HCT116 (cell line): ENCODE measurements around the gene BMP7. TPM values are rescaled to one million over a fixed set of nuclear protein-coding genes. Genes with fewer than 3 reads are reported as not detected.

Source experiments
- ATAC-seq: fragments of 200-7000 bp; cut with Tn5 transposase; 2 replicates; pipeline ENCODE4 v1.9.1; 2020; ENCODE audit warnings: mild to moderate bottlenecking, moderate library complexity
- BruUV-seq: library from RNA; stranded (reverse); fragments of 400-500 nt; replicated peaks from 2 replicates; lab custom pipeline; 2021; lab: Mats Ljungman, UMichigan
- CTCF ChIA-PET: fragments of 300-600 bp; sonication (Branson Sonifier 250); formaldehyde crosslinking; loops from one replicate; lab custom pipeline; 2021; ENCODE audit warnings: antibody characterized with exemption; lab: Charles Lee
- POLR2A ChIA-PET: fragments of 300-600, 350-600 bp; sonication (Branson Sonifier 250); formaldehyde crosslinking; loops from one replicate; lab custom pipeline; 2021; ENCODE audit warnings: antibody characterized with exemption; lab: Charles Lee
- RAD21 ChIA-PET, 2 experiments: fragments of 300-600 bp; sonication (Branson Sonifier 250); formaldehyde crosslinking; loops; one replicate each; lab custom pipeline; 2023; ENCODE audit warnings: low total read pairs in 2 of 2; ENCODE audit not compliant: uncharacterized antibody in 2 of 2, unreplicated experiment in 2 of 2, low non-redundant PET in 1 of 2; lab: Charles Lee
- DNase-seq: peaks from one replicate; pipeline ENCODE4 v3.0.0-alpha.2; 2010; ENCODE audit warnings: low read depth, low spot score
- H2AFZ ChIP-seq: fragments of 200-600 bp; shearing (Covaris generic), sonication (generic); 2 replicates; pipeline ENCODE4 v1.6.1; 2017; ENCODE audit warnings: low read depth, mixed run types, mixed read lengths, antibody characterized with exemption, low read length; ENCODE audit not compliant: poor library complexity, severe bottlenecking
- H3K27ac ChIP-seq: 2 replicates; pipeline ENCODE4 v1.5.1; 2012; ENCODE audit warnings: low read depth, low read length
- H3K27me3 ChIP-seq: fragments of 200-600 bp; sonication (generic); 2 replicates; pipeline ENCODE4 v1.6.1; 2016; ENCODE audit warnings: mixed run types, low read length, mixed read lengths; ENCODE audit not compliant: insufficient read depth
- H3K36me3 ChIP-seq, 2 experiments: fragments of 200-500 bp in 1 of 2; fragments of 200-600 bp in 1 of 2; sonication (Bioruptor generic) in 1 of 2; sonication (generic) in 1 of 2; 2 replicates each; pipeline versions ENCODE4 v1.5.1 to v1.6.1; 2014 to 2016; ENCODE audit warnings: low read length in 2 of 2, inconsistent platforms in 1 of 2, mixed read lengths in 1 of 2, mixed run types in 1 of 2; ENCODE audit not compliant: insufficient read depth in 2 of 2, control insufficient read depth in 1 of 2
- H3K4me1 ChIP-seq, 2 experiments: fragments of 200-600 bp in 1 of 2; sonication (generic) in 1 of 2; 2 replicates each; pipeline versions ENCODE4 v1.5.1 to v1.6.1; 2012 to 2017; ENCODE audit warnings: low read length in 2 of 2, inconsistent platforms in 1 of 2, mild to moderate bottlenecking in 1 of 2, mixed read lengths in 1 of 2, mixed run types in 1 of 2, moderate library complexity in 1 of 2; ENCODE audit not compliant: insufficient read depth in 2 of 2, control insufficient read depth in 1 of 2
- H3K4me2 ChIP-seq: fragments of 200-600 bp; sonication (generic); 2 replicates; pipeline ENCODE4 v1.6.1; 2017; ENCODE audit warnings: mixed run types, low read length, mixed read lengths
- H3K4me3 ChIP-seq, 2 experiments: fragments of 200-600 bp in 1 of 2; sonication (generic) in 1 of 2; replicated peaks in 1 of 2; 2 replicates each; pipeline ENCODE4 v1.5.1; 2011 to 2016; ENCODE audit warnings: low read length in 2 of 2, control low read depth in 1 of 2, low read depth in 1 of 2, mild to moderate bottlenecking in 1 of 2, mixed read lengths in 1 of 2, mixed run types in 1 of 2
- H3K79me2 ChIP-seq: fragments of 200-600 bp; sonication (generic); 2 replicates; pipeline ENCODE4 v1.6.1; 2017; ENCODE audit warnings: mild to moderate bottlenecking, mixed run types, low read length, moderate library complexity, mixed read lengths; ENCODE audit not compliant: insufficient read depth
- H3K9ac ChIP-seq: fragments of 200-600 bp; sonication (generic); 2 replicates; pipeline ENCODE4 v1.6.1; 2016; ENCODE audit warnings: low read length, mixed read lengths
- H3K9me2 ChIP-seq: fragments of 200-600 bp; sonication (generic), shearing (Covaris generic); 2 replicates; pipeline ENCODE4 v1.6.1; 2017; ENCODE audit warnings: mixed run types, mild to moderate bottlenecking, moderate library complexity; ENCODE audit not compliant: insufficient read depth
- H3K9me3 ChIP-seq, 2 experiments: fragments of 200-500 bp in 1 of 2; fragments of 200-600 bp in 1 of 2; sonication (Bioruptor generic) in 1 of 2; sonication (generic) in 1 of 2; 2 replicates each; pipeline ENCODE4 v1.6.1; 2014 to 2017; ENCODE audit warnings: low read length in 2 of 2, mixed read lengths in 2 of 2, inconsistent platforms in 1 of 2, low read depth in 1 of 2, mild to moderate bottlenecking in 1 of 2, mixed run types in 1 of 2, moderate library complexity in 1 of 2; ENCODE audit not compliant: control insufficient read depth in 1 of 2, insufficient read depth in 1 of 2
- H4K20me1 ChIP-seq: fragments of 200-600 bp; sonication (generic), shearing (Covaris generic); 2 replicates; pipeline ENCODE4 v1.6.1; 2017; ENCODE audit warnings: mixed run types, mild to moderate bottlenecking, moderate library complexity; ENCODE audit not compliant: insufficient read depth
- CBX3 ChIP-seq: IDR thresholded peaks from 2 replicates; pipeline ENCODE4 v1.6.1; 2012; ENCODE audit warnings: low read depth
- CEBPB ChIP-seq: IDR thresholded peaks from 2 replicates; pipeline ENCODE4 v1.6.1; 2012; ENCODE audit warnings: low read depth
- CTCF ChIP-seq, 3 experiments: fragments of 200-600 bp in 1 of 3; sonication (generic) in 1 of 3; IDR thresholded peaks in 2 of 3; conservative IDR thresholded peaks in 1 of 3; 2 replicates each; pipeline ENCODE4 v1.5.1; 2012 to 2017; ENCODE audit warnings: low read depth in 2 of 3, low read length in 2 of 3, antibody characterized with exemption in 1 of 3, borderline replicate concordance in 1 of 3, control low read depth in 1 of 3, mild to moderate bottlenecking in 1 of 3, mixed read lengths in 1 of 3, mixed run types in 1 of 3, moderate library complexity in 1 of 3; ENCODE audit not compliant: insufficient read depth in 1 of 3
- EGR1 ChIP-seq: IDR thresholded peaks from 2 replicates; pipeline ENCODE4 v1.6.1; 2012; ENCODE audit warnings: low read depth
- EZH2phosphoT487 ChIP-seq: fragments of 200-600 bp; IDR thresholded peaks from 2 replicates; pipeline ENCODE4 v1.6.1; 2018; ENCODE audit warnings: antibody characterized with exemption, borderline replicate concordance
- FOSL1 ChIP-seq: IDR thresholded peaks from 2 replicates; pipeline ENCODE4 v1.6.1; 2012; ENCODE audit warnings: low read depth
- JUND ChIP-seq: IDR thresholded peaks from 2 replicates; pipeline ENCODE4 v1.6.1; 2012
- POLR2A ChIP-seq: IDR thresholded peaks from 2 replicates; pipeline ENCODE4 v1.7.0; 2011; ENCODE audit warnings: borderline replicate concordance; ENCODE audit not compliant: insufficient read depth, insufficient read length; ENCODE audit errors: extremely low read depth
- POLR2AphosphoS5 ChIP-seq: IDR thresholded peaks from 2 replicates; pipeline ENCODE4 v1.6.1; 2011; ENCODE audit warnings: mild to moderate bottlenecking, low read depth, low read length, moderate library complexity
- RAD21 ChIP-seq: IDR thresholded peaks from 2 replicates; pipeline ENCODE4 v1.6.1; 2012; ENCODE audit warnings: low read depth, mild to moderate bottlenecking
- SIN3A ChIP-seq: IDR thresholded peaks from 2 replicates; pipeline ENCODE4 v1.6.1; 2012; ENCODE audit warnings: low read depth
- SP1 ChIP-seq: IDR thresholded peaks from 2 replicates; pipeline ENCODE4 v1.6.1; 2012; ENCODE audit warnings: low read depth
- ZFX ChIP-seq: fragments of 450-650 bp; IDR thresholded peaks from 2 replicates; pipeline ENCODE4 v1.6.1; 2017
- intact Hi-C: fragments of 100-400 bp; cut with micrococcal nuclease; formaldehyde crosslinking; loops from 2 replicates; pipeline ENCODE4 v1.10.0; 2022
- total RNA-seq: library from RNA; stranded (reverse); gene quantifications from one replicate; pipeline ENCODE4 v1.2.1, GENCODE V29; 2021; ENCODE audit not compliant: unreplicated experiment

Gene BMP7
- total RNA-seq, 1 experiment from 2014 or later: 7.0 TPM

GRCh38 chr20:57189713-57190112, 76.7 kb downstream of the BMP7 start:
- RAD21 ChIA-PET: no interaction called here
- Histone ChIP-seq H3K79me2 (no peaks in the 10 kb centered on the region), H3K27me3 (no peaks in the 10 kb centered on the region), H2AFZ (no peak overlapping the region), H3K9ac (no peak overlapping the region), H3K36me3 (no peaks in the 10 kb centered on the region), H3K27ac (no peak overlapping the region), H3K9me3 (no peaks in the 10 kb centered on the region), H3K4me2 (no peak overlapping the region), H3K4me3 (no peak overlapping the region), H3K4me1 (peaks cover 0 to 13% of the 10 kb centered on the region in 2 experiments; a peak in 2 of 4 replicates), H4K20me1 (no peaks in the 10 kb centered on the region), H3K9me2 (no peaks in the 10 kb centered on the region)
- POLR2A ChIA-PET: interaction anchor here (1.0 kb wide), 1 partner anchor 12 kb away, joined by 3 read pairs; no protein-coding TSS in a partner anchor
- ATAC-seq (no peak), DNase-seq (no peak)
- no TSS peak for BruUV-seq
- intact Hi-C loops: no loop called here
- CTCF ChIA-PET: no interaction called here
- TF ChIP-seq CEBPB (no peak), CTCF (IDR thresholded peaks at IDR 0.05 in 2 of 3, conservative IDR thresholded peaks at IDR 0.05 in 1 of 3; ENCODE audit: borderline replicate concordance in 1 of 3, insufficient read depth in 1 of 3, low read depth in 2 of 3, low read length in 2 of 3) (no peak), EGR1 (no peak), FOSL1 (no peak), CBX3 (no peak), POLR2A (no peak), ZFX (no peak), RAD21 (no peak), SP1 (no peak), JUND (no peak), POLR2AphosphoS5 (no peak), SIN3A (no peak), EZH2phosphoT487 (no peak)
